Activated CD8-positive, alpha-beta memory T cell treated with anti-CD3 and anti-CD28 coated beads, Interleukin-2, amount 10 ng/mL, durations not matched to agents 7 days and 5 days (primary cell): Measurements from ENCODE around the gene TMEM184B. TPM values are rescaled to one million over a fixed set of nuclear protein-coding genes. Genes with fewer than 3 reads are reported as not detected.

Experiments
- ATAC-seq: fragments of 150-1000 bp; cut with Tn5 transposase; one replicate; pipeline ENCODE4 v1.10.0; 2021; ENCODE audit warnings: moderate library complexity
- CTCF ChIA-PET: fragments of 350-600 bp; sonication (Branson Sonifier 250); formaldehyde crosslinking; loops from one replicate; lab custom pipeline; 2021; ENCODE audit warnings: antibody characterized with exemption; lab: Charles Lee
- DNase-seq: peaks from one replicate; pipeline ENCODE4 v3.0.0-alpha.2; 2020
- H3K27ac Mint-ChIP-seq: one replicate; pipeline ENCODE4 v1.8.0; 2021; ENCODE audit warnings: mild to moderate bottlenecking, mixed read lengths
- H3K27me3 Mint-ChIP-seq: one replicate; pipeline ENCODE4 v1.8.0; 2021; ENCODE audit warnings: mixed read lengths
- H3K36me3 Mint-ChIP-seq: one replicate; pipeline ENCODE4 v1.8.0; 2021; ENCODE audit warnings: mild to moderate bottlenecking, mixed read lengths
- H3K4me1 Mint-ChIP-seq: one replicate; pipeline ENCODE4 v1.8.0; 2021; ENCODE audit warnings: mixed read lengths
- H3K4me3 Mint-ChIP-seq: one replicate; pipeline ENCODE4 v1.8.0; 2021; ENCODE audit warnings: mild to moderate bottlenecking, moderate library complexity, mixed read lengths
- H3K9me3 Mint-ChIP-seq: one replicate; pipeline ENCODE4 v1.8.0; 2022; ENCODE audit warnings: low read depth, mixed read lengths
- total RNA-seq, 2 experiments: library from RNA; stranded (reverse); gene quantifications; one replicate each; pipeline ENCODE4 v1.2.3, GENCODE V29; 2021

TMEM184B gene
- total RNA-seq, 2 experiments from 2014 or later = 29.8 to 35.5 TPM

- peaks cover 3% of the 10 kb centered on the region for H3K27me3 Mint-ChIP-seq
- ATAC-seq = no peak
- no peak for DNase-seq
- H3K4me1 Mint-ChIP-seq = peaks cover 20% of the 10 kb centered on the region
- no peak overlapping the region for H3K4me3 Mint-ChIP-seq
- H3K27ac Mint-ChIP-seq = peak overlapping the region; percentile 57
- CTCF ChIA-PET = interaction anchor here (1.5 kb wide), 1 partner anchor 166 kb away, joined by 5 read pairs; no protein-coding TSS in a partner anchor
- H3K36me3 Mint-ChIP-seq = no peaks in the 10 kb centered on the region
- H3K9me3 Mint-ChIP-seq = no peaks in the 10 kb centered on the region
Measured at GRCh38 chr22:38218661-38219622, 53.9 kb downstream of the TMEM184B start.

- no peaks in the 10 kb centered on the region for H3K9me3 Mint-ChIP-seq
- peaks cover 4% of the 10 kb centered on the region for H3K27me3 Mint-ChIP-seq
- no peak overlapping the region for H3K4me3 Mint-ChIP-seq
- H3K4me1 Mint-ChIP-seq = peaks cover 26% of the 10 kb centered on the region
- peaks cover 4% of the 10 kb centered on the region for H3K36me3 Mint-ChIP-seq
- CTCF ChIA-PET = interaction anchor here (1.2 to 1.6 kb wide), 5 partner anchors 12 to 163 kb away, joined by 3 to 10 read pairs (median 6); no protein-coding TSS in a partner anchor
- ATAC-seq = no peak
- DNase-seq = no peak
- H3K27ac Mint-ChIP-seq = no peak overlapping the region
Measured at GRCh38 chr22:38215156-38216038, 57.4 kb downstream of the TMEM184B start.

- Mint-ChIP-seq H3K4me3 (peak overlapping the region; percentile 36), H3K4me1 (peaks cover 25% of the 10 kb centered on the region), H3K27ac (no peak overlapping the region), H3K27me3 (peaks cover 4% of the 10 kb centered on the region), H3K9me3 (no peaks in the 10 kb centered on the region), H3K36me3 (peaks cover 4% of the 10 kb centered on the region)
- CTCF ChIA-PET = interaction anchor here (1.0 to 1.6 kb wide), 6 partner anchors 11 to 162 kb away, joined by 3 to 10 read pairs (median 4); partner anchors contain the start of genes MAFF and PLA2G6
- ATAC-seq (peak; percentile 90), DNase-seq (peak; percentile 78)
Measured at GRCh38 chr22:38214302-38215056, 58.3 kb downstream of the TMEM184B start.

GRCh38 chr22:38213990-38214301 is 58.9 kb downstream of the TMEM184B start:
- peaks cover 4% of the 10 kb centered on the region for H3K27me3 Mint-ChIP-seq
- peaks cover 4% of the 10 kb centered on the region for H3K36me3 Mint-ChIP-seq
- no peaks in the 10 kb centered on the region for H3K9me3 Mint-ChIP-seq
- H3K27ac Mint-ChIP-seq = no peak overlapping the region
- CTCF ChIA-PET = interaction anchor here (1.0 to 1.6 kb wide), 5 partner anchors 10 to 99 kb away, joined by 3 to 10 read pairs (median 3); partner anchors contain the start of genes MAFF and PLA2G6
- H3K4me1 Mint-ChIP-seq = peaks cover 19% of the 10 kb centered on the region
- no peak overlapping the region for H3K4me3 Mint-ChIP-seq
- ATAC-seq (no peak), DNase-seq (no peak)

GRCh38 chr22:38213319-38213989 is 59.4 kb downstream of the TMEM184B start:
- Mint-ChIP-seq H3K4me3 (no peak overlapping the region), H3K27ac (no peak overlapping the region), H3K4me1 (peaks cover 14% of the 10 kb centered on the region), H3K36me3 (peaks cover 4% of the 10 kb centered on the region), H3K9me3 (no peaks in the 10 kb centered on the region), H3K27me3 (peaks cover 4% of the 10 kb centered on the region)
- CTCF ChIA-PET = interaction anchor here (1.1 to 1.6 kb wide), 2 partner anchors 12 to 99 kb away, joined by 3 to 10 read pairs; partner anchors contain the start of gene MAFF
- DNase-seq = no peak
- ATAC-seq = no peak

GRCh38 chr22:38212442-38212841 is 60.4 kb downstream of the TMEM184B start:
- H3K27ac Mint-ChIP-seq = no peak overlapping the region
- H3K9me3 Mint-ChIP-seq = no peaks in the 10 kb centered on the region
- no peak for ATAC-seq
- H3K27me3 Mint-ChIP-seq = peaks cover 4% of the 10 kb centered on the region
- H3K36me3 Mint-ChIP-seq = peaks cover 4% of the 10 kb centered on the region
- H3K4me1 Mint-ChIP-seq = peaks cover 8% of the 10 kb centered on the region
- CTCF ChIA-PET = interaction anchor here (1.3 kb wide), 2 partner anchors 11 to 28 kb away, joined by 3 read pairs; partner anchors contain the start of gene MAFF
- no peak for DNase-seq
- H3K4me3 Mint-ChIP-seq = no peak overlapping the region

- peaks cover 4% of the 10 kb centered on the region for H3K36me3 Mint-ChIP-seq
- DNase-seq = no peak
- CTCF ChIA-PET = interaction anchor here (1.3 to 1.4 kb wide), 3 partner anchors 10 to 29 kb away, joined by 3 read pairs; partner anchors contain the start of gene MAFF
- no peak overlapping the region for H3K4me3 Mint-ChIP-seq
- H3K9me3 Mint-ChIP-seq = no peaks in the 10 kb centered on the region
- no peak overlapping the region for H3K27ac Mint-ChIP-seq
- peaks cover 4% of the 10 kb centered on the region for H3K27me3 Mint-ChIP-seq
- ATAC-seq = no peak
- H3K4me1 Mint-ChIP-seq = peaks cover 8% of the 10 kb centered on the region
Measured at GRCh38 chr22:38211556-38211955, 61.3 kb downstream of the TMEM184B start.

- peaks cover 22% of the 10 kb centered on the region for H3K4me1 Mint-ChIP-seq
- H3K27ac Mint-ChIP-seq = no peak overlapping the region
- peaks cover 4% of the 10 kb centered on the region for H3K36me3 Mint-ChIP-seq
- H3K27me3 Mint-ChIP-seq = no peaks in the 10 kb centered on the region
- CTCF ChIA-PET = interaction anchor here (1.0 kb wide), 1 partner anchor 22 kb away, joined by 3 read pairs; no protein-coding TSS in a partner anchor
- DNase-seq (no peak), ATAC-seq (no peak)
- no peaks in the 10 kb centered on the region for H3K9me3 Mint-ChIP-seq
- no peak overlapping the region for H3K4me3 Mint-ChIP-seq
Measured at GRCh38 chr22:38208551-38208968, 64.2 kb downstream of the TMEM184B start.

- H3K27me3 Mint-ChIP-seq = no peaks in the 10 kb centered on the region
Measured at GRCh38 chr22:38207898-38208432, 64.8 kb downstream of the TMEM184B start.

GRCh38 chr22:38205261-38206128 is 67.3 kb downstream of the TMEM184B start:
- CTCF ChIA-PET = interaction anchor here (0.6 to 1.6 kb wide), 5 partner anchors 25 to 153 kb away, joined by 3 to 4 read pairs (median 3); no protein-coding TSS in a partner anchor
- DNase-seq = no peak
- ATAC-seq = no peak
- Mint-ChIP-seq H3K9me3 (no peaks in the 10 kb centered on the region), H3K27me3 (no peaks in the 10 kb centered on the region), H3K4me3 (no peak overlapping the region), H3K36me3 (no peaks in the 10 kb centered on the region), H3K4me1 (peaks cover 37% of the 10 kb centered on the region), H3K27ac (no peak overlapping the region)

More at GRCh38 chr22:38207898-38208432, 64.8 kb downstream of the TMEM184B start:
- DNase-seq (no peak), ATAC-seq (no peak)
- H3K36me3 Mint-ChIP-seq = no peaks in the 10 kb centered on the region
- peaks cover 23% of the 10 kb centered on the region for H3K4me1 Mint-ChIP-seq
- peak overlapping the region; percentile 24 for H3K27ac Mint-ChIP-seq
- CTCF ChIA-PET = interaction anchor here (0.6 to 1.1 kb wide), 3 partner anchors 39 to 963 kb away, joined by 3 read pairs; no protein-coding TSS in a partner anchor
- H3K4me3 Mint-ChIP-seq = no peak overlapping the region
- no peaks in the 10 kb centered on the region for H3K9me3 Mint-ChIP-seq

- no peaks in the 10 kb centered on the region for H3K36me3 Mint-ChIP-seq
- no peaks in the 10 kb centered on the region for H3K9me3 Mint-ChIP-seq
- H3K27ac Mint-ChIP-seq = peak overlapping the region; percentile 48
- peak overlapping the region; percentile 7 for H3K4me3 Mint-ChIP-seq
- H3K27me3 Mint-ChIP-seq = no peaks in the 10 kb centered on the region
- CTCF ChIA-PET = interaction anchor here (0.7 to 1.6 kb wide), 4 partner anchors 23 to 152 kb away, joined by 3 to 4 read pairs (median 4); partner anchors contain the start of gene PLA2G6
- no peak for ATAC-seq
- peak; percentile 83 for DNase-seq
- H3K4me1 Mint-ChIP-seq = peaks cover 40% of the 10 kb centered on the region
Measured at GRCh38 chr22:38204784-38205183, 68.0 kb downstream of the TMEM184B start.
